GM12801 (cell line): ENCODE results near the gene PPP6C.

Source experiments
- TF ChIP-seq, protein P1 (sequence below): IDR thresholded peaks from one replicate; pipeline ENCODE4 v1.5.1; 2011; ENCODE audit warnings: control low read depth; ENCODE audit not compliant: insufficient read length; ENCODE audit errors: extremely low read depth

Gene PPP6C

GRCh38 chr9:125189361-125190289 is at the start of gene PPP6C:
PPP6C (minus strand) TSS chr9:125189803; CDS start chr9:125189718, 85 bp downstream.
- TF ChIP-seq, protein P1, sequence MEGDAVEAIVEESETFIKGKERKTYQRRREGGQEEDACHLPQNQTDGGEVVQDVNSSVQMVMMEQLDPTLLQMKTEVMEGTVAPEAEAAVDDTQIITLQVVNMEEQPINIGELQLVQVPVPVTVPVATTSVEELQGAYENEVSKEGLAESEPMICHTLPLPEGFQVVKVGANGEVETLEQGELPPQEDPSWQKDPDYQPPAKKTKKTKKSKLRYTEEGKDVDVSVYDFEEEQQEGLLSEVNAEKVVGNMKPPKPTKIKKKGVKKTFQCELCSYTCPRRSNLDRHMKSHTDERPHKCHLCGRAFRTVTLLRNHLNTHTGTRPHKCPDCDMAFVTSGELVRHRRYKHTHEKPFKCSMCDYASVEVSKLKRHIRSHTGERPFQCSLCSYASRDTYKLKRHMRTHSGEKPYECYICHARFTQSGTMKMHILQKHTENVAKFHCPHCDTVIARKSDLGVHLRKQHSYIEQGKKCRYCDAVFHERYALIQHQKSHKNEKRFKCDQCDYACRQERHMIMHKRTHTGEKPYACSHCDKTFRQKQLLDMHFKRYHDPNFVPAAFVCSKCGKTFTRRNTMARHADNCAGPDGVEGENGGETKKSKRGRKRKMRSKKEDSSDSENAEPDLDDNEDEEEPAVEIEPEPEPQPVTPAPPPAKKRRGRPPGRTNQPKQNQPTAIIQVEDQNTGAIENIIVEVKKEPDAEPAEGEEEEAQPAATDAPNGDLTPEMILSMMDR: no peak

- TF ChIP-seq, protein P1: no peak
Observed at GRCh38 chr9:125238915-125239446, 49.4 kb upstream of the PPP6C start.

GRCh38 chr9:125238127-125238914 is 48.7 kb upstream of the PPP6C start:
- TF ChIP-seq, protein P1: no peak

- TF ChIP-seq, protein P1: no peak
Observed at GRCh38 chr9:125235804-125236519, 46.4 kb upstream of the PPP6C start.

- TF ChIP-seq, protein P1: no peak
Observed at GRCh38 chr9:125233678-125234077, 44.1 kb upstream of the PPP6C start.

DNA sequence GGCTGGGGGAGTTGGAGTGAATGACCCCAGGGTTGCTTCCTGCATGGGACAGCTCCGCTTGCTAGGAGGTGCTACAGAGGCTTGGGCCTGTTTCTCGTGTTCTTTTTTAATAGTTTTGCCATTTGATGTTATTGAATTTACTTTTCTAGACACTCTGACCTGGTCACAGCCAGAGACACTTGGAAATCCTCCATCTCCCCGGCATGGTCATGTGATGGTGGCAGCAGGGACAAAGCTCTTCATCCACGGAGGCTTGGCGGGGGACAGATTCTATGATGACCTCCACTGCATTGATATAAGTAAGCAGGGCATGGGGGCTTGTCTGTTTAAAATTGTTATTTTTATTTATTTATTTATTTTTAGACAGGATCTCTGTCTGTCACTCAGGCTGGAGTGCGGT is 38.2 kb upstream of the PPP6C start:
- TF ChIP-seq, protein P1: no peak

DNA sequence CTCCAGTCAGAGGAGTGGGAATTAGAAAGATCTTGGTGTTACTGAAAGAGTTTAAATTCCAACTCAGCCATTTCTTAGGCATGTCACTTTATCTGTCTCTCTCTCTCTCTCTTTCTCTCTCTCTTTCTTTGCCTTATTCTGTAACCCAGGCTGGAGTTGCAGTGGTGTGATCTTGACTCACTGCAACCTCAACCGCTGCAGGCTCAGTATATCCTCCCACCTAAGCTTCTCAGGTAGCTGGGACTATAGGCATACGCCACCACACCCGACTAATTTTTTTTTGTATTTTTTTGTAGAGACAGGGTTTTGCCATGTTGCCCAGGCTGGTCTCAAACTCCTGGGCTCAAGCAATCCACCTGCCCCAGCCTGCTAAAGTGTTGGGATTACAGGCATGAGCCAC is 29.0 kb upstream of the PPP6C start:
- TF ChIP-seq, protein P1: no peak
